SU-DHL-6 (cell line): ENCODE data around the gene SH3RF3.

Experiments
- H2AFZ ChIP-seq: fragments of 200-600 bp; sonication (generic); 2 replicates; pipeline ENCODE4 v1.6.1; 2014; ENCODE audit warnings: low read depth, mild to moderate bottlenecking, moderate library complexity, mixed read lengths, antibody characterized with exemption, low read length; ENCODE audit not compliant: severe bottlenecking
- H3F3A ChIP-seq: fragments of 200-600 bp; shearing (Covaris generic); 2 replicates; pipeline ENCODE4 v1.6.0; 2016; ENCODE audit warnings: antibody characterized with exemption, mild to moderate bottlenecking; ENCODE audit not compliant: insufficient read depth
- H3K27ac ChIP-seq: fragments of 200-600 bp; sonication (generic); 2 replicates; pipeline ENCODE4 v1.5.1; 2016; ENCODE audit warnings: low read depth, mild to moderate bottlenecking, low read length, moderate library complexity, mixed read lengths
- H3K27me3 ChIP-seq: fragments of 200-600 bp; sonication (generic), shearing (Covaris generic); 2 replicates; pipeline ENCODE4 v1.6.0; 2014; ENCODE audit warnings: mild to moderate bottlenecking, low read length
- H3K36me3 ChIP-seq: fragments of 200-600 bp; sonication (generic); 2 replicates; pipeline ENCODE4 v1.6.1; 2014; ENCODE audit warnings: mild to moderate bottlenecking, low read length, mixed read lengths
- H3K4me2 ChIP-seq: fragments of 300-600, 200-600 bp; shearing (Covaris generic), sonication (generic); 2 replicates; pipeline ENCODE4 v1.6.0; 2014; ENCODE audit warnings: low read length, low read depth, mild to moderate bottlenecking; ENCODE audit not compliant: poor library complexity, severe bottlenecking
- H3K4me3 ChIP-seq: fragments of 200-600 bp; sonication (generic); 2 replicates; pipeline ENCODE4 v1.5.1; 2014; ENCODE audit warnings: antibody characterized with exemption, low read length, mild to moderate bottlenecking, mixed read lengths; ENCODE audit not compliant: insufficient read depth, poor library complexity, severe bottlenecking
- H3K79me2 ChIP-seq: fragments of 200-600 bp; sonication (generic); 2 replicates; pipeline ENCODE4 v1.6.1; 2014; ENCODE audit warnings: mild to moderate bottlenecking, low read length, moderate library complexity; ENCODE audit not compliant: insufficient read depth
- H3K9ac ChIP-seq: fragments of 200-600 bp; sonication (generic); 2 replicates; pipeline ENCODE4 v1.7.0; 2014; ENCODE audit warnings: mild to moderate bottlenecking, low read length
- H3K9me2 ChIP-seq: fragments of 200-600 bp; sonication (generic); replicated peaks from 2 replicates; pipeline ENCODE4 v1.6.1; 2014; ENCODE audit warnings: low read length; ENCODE audit not compliant: insufficient read depth
- H3K9me3 ChIP-seq: fragments of 200-600 bp; sonication (generic); 2 replicates; pipeline ENCODE4 v1.6.1; 2014; ENCODE audit warnings: low read length, mixed read lengths; ENCODE audit not compliant: insufficient read depth
- H4K20me1 ChIP-seq: fragments of 200-600 bp; sonication (generic); 2 replicates; pipeline ENCODE4 v1.6.1; 2014; ENCODE audit warnings: low read depth, mild to moderate bottlenecking, antibody characterized with exemption, low read length, moderate library complexity, mixed read lengths
- CTCF ChIP-seq: fragments of 200-600 bp; sonication (generic); IDR thresholded peaks from one replicate; pipeline ENCODE4 v1.5.1; 2017; ENCODE audit warnings: antibody characterized with exemption, mild to moderate bottlenecking, low read length, moderate library complexity; ENCODE audit not compliant: insufficient read depth, poor library complexity, severe bottlenecking
- EZH2phosphoT487 ChIP-seq: fragments of 200-600 bp; sonication (generic), shearing (Covaris generic); conservative IDR thresholded peaks from 2 replicates; pipeline ENCODE4 v1.6.1; 2018; ENCODE audit warnings: mild to moderate bottlenecking, antibody characterized with exemption, low read length, moderate library complexity, mixed read lengths

Gene SH3RF3

GRCh38 chr2:109348671-109349502, 219.9 kb downstream of the SH3RF3 start:
- Histone ChIP-seq H3F3A (no peaks in the 10 kb centered on the region), H3K27ac (no peak overlapping the region), H2AFZ (no peak overlapping the region), H3K9me2 (no peaks in the 10 kb centered on the region), H3K79me2 (no peaks in the 10 kb centered on the region), H4K20me1 (no peaks in the 10 kb centered on the region), H3K27me3 (no peaks in the 10 kb centered on the region), H3K36me3 (no peaks in the 10 kb centered on the region), H3K9ac (no peak overlapping the region), H3K4me3 (no peak overlapping the region), H3K4me2 (no peak overlapping the region), H3K9me3 (no peaks in the 10 kb centered on the region)
- TF ChIP-seq EZH2phosphoT487, result no peak
- no peak for TF ChIP-seq CTCF

- Histone ChIP-seq H3K9ac (no peak overlapping the region), H3K27ac (no peak overlapping the region)
These were observed 220.8 kb downstream of the SH3RF3 start for GRCh38 chr2:109349503-109350465.

GRCh38 chr2:109350526-109350925, 221.5 kb downstream of the SH3RF3 start:
- TF ChIP-seq EZH2phosphoT487, result no peak
- TF ChIP-seq CTCF, result no peak
- H3K9me2 ChIP-seq, result no peaks in the 10 kb centered on the region
- no peaks in the 10 kb centered on the region for H3K79me2 ChIP-seq
- H3K27ac ChIP-seq, result no peak overlapping the region
- no peaks in the 10 kb centered on the region for H3K36me3 ChIP-seq
- H3K4me2 ChIP-seq, result no peak overlapping the region
- H3K4me3 ChIP-seq, result no peak overlapping the region
- H4K20me1 ChIP-seq, result no peaks in the 10 kb centered on the region
- no peaks in the 10 kb centered on the region for H3K9me3 ChIP-seq
- H3K9ac ChIP-seq, result no peak overlapping the region
- no peak overlapping the region for H2AFZ ChIP-seq
- no peaks in the 10 kb centered on the region for H3K27me3 ChIP-seq
- H3F3A ChIP-seq, result no peaks in the 10 kb centered on the region

More at GRCh38 chr2:109349503-109350465, 220.8 kb downstream of the SH3RF3 start:
- H3K9me2 ChIP-seq, result no peaks in the 10 kb centered on the region
- no peaks in the 10 kb centered on the region for H3K9me3 ChIP-seq
- no peaks in the 10 kb centered on the region for H3K79me2 ChIP-seq
- no peak overlapping the region for H3K4me2 ChIP-seq
- no peaks in the 10 kb centered on the region for H3F3A ChIP-seq
- H3K36me3 ChIP-seq, result no peaks in the 10 kb centered on the region
- H2AFZ ChIP-seq, result no peak overlapping the region
- TF ChIP-seq CTCF (no peak), EZH2phosphoT487 (no peak)
- H4K20me1 ChIP-seq, result no peaks in the 10 kb centered on the region
- H3K4me3 ChIP-seq, result no peak overlapping the region
- no peaks in the 10 kb centered on the region for H3K27me3 ChIP-seq
